ENCODE results near the gene ZCCHC7.
"Not testable (repeated sequence)": the region's sequence is repeated elsewhere in the genome, so short reads cannot be mapped to it uniquely, and the experiment has no call there.

- TF ChIP-seq, protein P1, sequence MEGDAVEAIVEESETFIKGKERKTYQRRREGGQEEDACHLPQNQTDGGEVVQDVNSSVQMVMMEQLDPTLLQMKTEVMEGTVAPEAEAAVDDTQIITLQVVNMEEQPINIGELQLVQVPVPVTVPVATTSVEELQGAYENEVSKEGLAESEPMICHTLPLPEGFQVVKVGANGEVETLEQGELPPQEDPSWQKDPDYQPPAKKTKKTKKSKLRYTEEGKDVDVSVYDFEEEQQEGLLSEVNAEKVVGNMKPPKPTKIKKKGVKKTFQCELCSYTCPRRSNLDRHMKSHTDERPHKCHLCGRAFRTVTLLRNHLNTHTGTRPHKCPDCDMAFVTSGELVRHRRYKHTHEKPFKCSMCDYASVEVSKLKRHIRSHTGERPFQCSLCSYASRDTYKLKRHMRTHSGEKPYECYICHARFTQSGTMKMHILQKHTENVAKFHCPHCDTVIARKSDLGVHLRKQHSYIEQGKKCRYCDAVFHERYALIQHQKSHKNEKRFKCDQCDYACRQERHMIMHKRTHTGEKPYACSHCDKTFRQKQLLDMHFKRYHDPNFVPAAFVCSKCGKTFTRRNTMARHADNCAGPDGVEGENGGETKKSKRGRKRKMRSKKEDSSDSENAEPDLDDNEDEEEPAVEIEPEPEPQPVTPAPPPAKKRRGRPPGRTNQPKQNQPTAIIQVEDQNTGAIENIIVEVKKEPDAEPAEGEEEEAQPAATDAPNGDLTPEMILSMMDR (IDR thresholded peaks at IDR 0.05): not testable (repeated sequence)
- TF ChIP-seq TFCP2L1 (CRISPR knock-in tag; IDR thresholded peaks at IDR 0.05); JUN (IDR thresholded peaks at IDR 0.05); ESRRA (IDR thresholded peaks at IDR 0.05; ENCODE audit: borderline replicate concordance, low read length); POLR2A (IDR thresholded peaks at IDR 0.05; ENCODE audit: low read length); RFX5 (IDR thresholded peaks at IDR 0.05); MAX (IDR thresholded peaks at IDR 0.05); E2F6 (IDR thresholded peaks at IDR 0.05; ENCODE audit: borderline replicate concordance, low read depth): not testable (repeated sequence)
These were observed 45.6 kb upstream of the ZCCHC7 start for GRCh38 chr9:37074790-37075189.
